SK-N-SH (cell line): ENCODE measurements around the gene GARIN1A.

ENCODE experiments used
- EP300 ChIP-seq, 2 experiments: IDR thresholded peaks; 2 replicates each; pipeline versions ENCODE4 v1.4.0 to v1.6.1; 2012; ENCODE audit warnings: borderline replicate concordance in 1 of 2, low read depth in 1 of 2, low read length in 1 of 2
- NFIC ChIP-seq: IDR thresholded peaks from 2 replicates; pipeline ENCODE4 v1.4.0; 2012; ENCODE audit warnings: borderline replicate concordance
- POLR2AphosphoS5 ChIP-seq: IDR thresholded peaks from 2 replicates; pipeline ENCODE4 v1.6.1; 2012; ENCODE audit warnings: low read depth, low read length
- RXRA ChIP-seq: IDR thresholded peaks from 2 replicates; pipeline ENCODE4 v1.4.0; 2012; ENCODE audit warnings: low read depth, mild to moderate bottlenecking, borderline replicate concordance
- USF2 ChIP-seq: fragments of 150-350 bp; IDR thresholded peaks from 2 replicates; pipeline ENCODE4 v1.6.1; 2017; ENCODE audit warnings: antibody characterized with exemption, low read length, low read depth, borderline replicate concordance
- TF ChIP-seq, protein P1 (sequence below): IDR thresholded peaks from 2 replicates; pipeline ENCODE4 v1.4.0; 2012; ENCODE audit warnings: low read depth, borderline replicate concordance
- TF ChIP-seq, protein P2 (sequence below): fragments of 200-600 bp; sonication (generic); IDR thresholded peaks from 2 replicates; pipeline ENCODE4 v1.6.1; 2017; ENCODE audit warnings: antibody characterized with exemption, mild to moderate bottlenecking, moderate library complexity
- TF ChIP-seq, protein P3 (sequence below): IDR thresholded peaks from 2 replicates; pipeline ENCODE4; 2012

GRCh38 chr7:128699196-128699712 is 27.2 kb downstream of the GARIN1A start:
- TF ChIP-seq, protein P1, sequence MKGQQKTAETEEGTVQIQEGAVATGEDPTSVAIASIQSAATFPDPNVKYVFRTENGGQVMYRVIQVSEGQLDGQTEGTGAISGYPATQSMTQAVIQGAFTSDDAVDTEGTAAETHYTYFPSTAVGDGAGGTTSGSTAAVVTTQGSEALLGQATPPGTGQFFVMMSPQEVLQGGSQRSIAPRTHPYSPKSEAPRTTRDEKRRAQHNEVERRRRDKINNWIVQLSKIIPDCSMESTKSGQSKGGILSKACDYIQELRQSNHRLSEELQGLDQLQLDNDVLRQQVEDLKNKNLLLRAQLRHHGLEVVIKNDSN: no peak
- no peak for TF ChIP-seq EP300 (IDR thresholded peaks at IDR 0.05; ENCODE audit: borderline replicate concordance in 1 of 2, low read depth in 1 of 2, low read length in 1 of 2)
- no peak for TF ChIP-seq RXRA
- TF ChIP-seq USF2: no peak
- TF ChIP-seq, protein P2, sequence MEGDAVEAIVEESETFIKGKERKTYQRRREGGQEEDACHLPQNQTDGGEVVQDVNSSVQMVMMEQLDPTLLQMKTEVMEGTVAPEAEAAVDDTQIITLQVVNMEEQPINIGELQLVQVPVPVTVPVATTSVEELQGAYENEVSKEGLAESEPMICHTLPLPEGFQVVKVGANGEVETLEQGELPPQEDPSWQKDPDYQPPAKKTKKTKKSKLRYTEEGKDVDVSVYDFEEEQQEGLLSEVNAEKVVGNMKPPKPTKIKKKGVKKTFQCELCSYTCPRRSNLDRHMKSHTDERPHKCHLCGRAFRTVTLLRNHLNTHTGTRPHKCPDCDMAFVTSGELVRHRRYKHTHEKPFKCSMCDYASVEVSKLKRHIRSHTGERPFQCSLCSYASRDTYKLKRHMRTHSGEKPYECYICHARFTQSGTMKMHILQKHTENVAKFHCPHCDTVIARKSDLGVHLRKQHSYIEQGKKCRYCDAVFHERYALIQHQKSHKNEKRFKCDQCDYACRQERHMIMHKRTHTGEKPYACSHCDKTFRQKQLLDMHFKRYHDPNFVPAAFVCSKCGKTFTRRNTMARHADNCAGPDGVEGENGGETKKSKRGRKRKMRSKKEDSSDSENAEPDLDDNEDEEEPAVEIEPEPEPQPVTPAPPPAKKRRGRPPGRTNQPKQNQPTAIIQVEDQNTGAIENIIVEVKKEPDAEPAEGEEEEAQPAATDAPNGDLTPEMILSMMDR: no peak
- no peak for TF ChIP-seq POLR2AphosphoS5
- TF ChIP-seq, protein P3, sequence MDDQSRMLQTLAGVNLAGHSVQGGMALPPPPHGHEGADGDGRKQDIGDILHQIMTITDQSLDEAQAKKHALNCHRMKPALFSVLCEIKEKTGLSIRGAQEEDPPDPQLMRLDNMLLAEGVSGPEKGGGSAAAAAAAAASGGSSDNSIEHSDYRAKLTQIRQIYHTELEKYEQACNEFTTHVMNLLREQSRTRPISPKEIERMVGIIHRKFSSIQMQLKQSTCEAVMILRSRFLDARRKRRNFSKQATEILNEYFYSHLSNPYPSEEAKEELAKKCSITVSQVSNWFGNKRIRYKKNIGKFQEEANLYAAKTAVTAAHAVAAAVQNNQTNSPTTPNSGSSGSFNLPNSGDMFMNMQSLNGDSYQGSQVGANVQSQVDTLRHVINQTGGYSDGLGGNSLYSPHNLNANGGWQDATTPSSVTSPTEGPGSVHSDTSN: no peak
- no peak for TF ChIP-seq NFIC
